ENCODE measurements around the gene CGRRF1.

Gene CGRRF1

DNA sequence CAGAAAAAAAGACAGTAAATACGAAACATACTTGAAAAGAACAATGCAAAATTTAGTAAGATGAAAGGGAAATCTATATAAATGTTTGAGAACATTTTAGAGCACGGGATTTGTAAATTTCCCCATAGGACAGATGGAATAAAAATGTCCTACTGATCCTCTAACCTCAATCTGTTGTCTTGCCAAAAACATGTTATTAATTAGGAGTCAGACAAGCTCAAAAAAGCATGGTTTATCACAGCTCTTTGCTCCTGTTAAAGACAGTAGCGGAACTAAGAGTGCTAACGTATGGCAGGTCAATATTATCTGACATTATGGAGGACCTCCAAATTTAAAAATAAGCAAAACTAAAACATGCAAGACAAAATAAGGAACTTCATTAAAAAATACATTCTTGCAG is 33.8 kb upstream of the CGRRF1 start:
- Histone ChIP-seq H3K4me1 (ENCODE audit: control insufficient read depth, low read length) (peaks cover 15% of the 10 kb centered on the region), H4K20me1 (ENCODE audit: control insufficient read depth, insufficient read depth, low read depth, low read length) (no peaks in the 10 kb centered on the region), H3K36me3 (ENCODE audit: control insufficient read depth, low read length) (peaks cover 60% of the 10 kb centered on the region), H3F3A (ENCODE audit: control insufficient read depth, insufficient read depth) (peaks cover 6% of the 10 kb centered on the region; the same call in 1 of the 2 replicates), H3K4me3 (ENCODE audit: low read length) (no peak overlapping the region), H3K4me2 (ENCODE audit: low read length) (no peak overlapping the region), H3K9me2 (replicated peaks; ENCODE audit: control insufficient read depth, low read length) (no peaks in the 10 kb centered on the region), H3K27me3 (ENCODE audit: control insufficient read depth, low read length) (no peaks in the 10 kb centered on the region), H3K79me2 (ENCODE audit: control insufficient read depth, low read length) (0 out of 2 replicates have a peak, but pooled peaks cover 4% of the 10 kb centered on the region), H3K27ac (ENCODE audit: low read depth, low read length) (no peak overlapping the region), H3K9me3 (ENCODE audit: control insufficient read depth, insufficient read depth, low read length) (no peaks in the 10 kb centered on the region)
- TF ChIP-seq CTCF (IDR thresholded peaks at IDR 0.05; ENCODE audit: low read depth, low read length, poor library complexity, severe bottlenecking) (no peak), EZH2phosphoT487 (IDR thresholded peaks at IDR 0.05; ENCODE audit: borderline replicate concordance, low read length) (no peak)

DNA sequence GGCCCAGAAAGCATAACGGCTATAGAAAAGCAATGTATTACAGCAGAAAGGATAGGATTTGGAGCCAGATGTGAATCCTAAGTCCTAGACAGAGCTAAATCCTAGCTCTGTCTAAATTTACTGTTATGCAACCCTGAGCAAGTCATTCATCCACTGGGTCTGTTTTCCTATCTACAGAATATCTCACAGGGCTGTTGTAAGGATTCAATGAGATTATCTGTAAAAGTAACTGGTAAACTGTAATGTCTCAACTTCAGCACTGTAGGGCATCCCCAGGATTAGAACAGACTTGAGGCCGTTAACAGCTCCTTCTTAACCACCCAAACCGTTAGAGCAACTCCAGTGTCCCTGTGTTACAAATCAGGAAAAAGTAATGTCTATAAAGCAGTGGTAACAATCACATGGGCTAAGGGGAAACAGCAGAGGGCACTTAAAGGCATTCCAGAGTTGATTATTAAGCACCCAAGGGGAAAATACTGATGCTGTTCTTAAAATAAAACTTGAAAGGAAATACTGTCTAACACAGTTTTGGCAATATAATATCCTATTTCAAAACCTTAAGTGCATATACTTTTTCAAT is 31.0 kb upstream of the CGRRF1 start:
- peaks cover 15% of the 10 kb centered on the region for H3F3A ChIP-seq (ENCODE audit: control insufficient read depth, insufficient read depth)

GRCh38 chr14:54480830-54481562 is 28.7 kb upstream of the CGRRF1 start:
- Histone ChIP-seq H3K36me3 (ENCODE audit: control insufficient read depth, low read length) (peaks cover 74% of the 10 kb centered on the region), H3F3A (ENCODE audit: control insufficient read depth, insufficient read depth) (peaks cover 23% of the 10 kb centered on the region), H4K20me1 (ENCODE audit: control insufficient read depth, insufficient read depth, low read depth, low read length) (no peaks in the 10 kb centered on the region), H3K9me3 (ENCODE audit: control insufficient read depth, insufficient read depth, low read length) (no peaks in the 10 kb centered on the region), H3K27ac (ENCODE audit: low read depth, low read length) (0 out of 2 replicates have a peak overlapping the region, but pooled peaks have one; percentile 2), H3K4me1 (ENCODE audit: control insufficient read depth, low read length) (peaks cover 64% of the 10 kb centered on the region), H3K4me3 (ENCODE audit: low read length) (peak overlapping the region; percentile 4; the same call in 1 of the 2 replicates), H3K27me3 (ENCODE audit: control insufficient read depth, low read length) (no peaks in the 10 kb centered on the region), H3K79me2 (ENCODE audit: control insufficient read depth, low read length) (peaks cover 53% of the 10 kb centered on the region), H3K4me2 (ENCODE audit: low read length) (peak overlapping the region; percentile 92), H3K9me2 (replicated peaks; ENCODE audit: control insufficient read depth, low read length) (no peaks in the 10 kb centered on the region)
- TF ChIP-seq CTCF (IDR thresholded peaks at IDR 0.05; ENCODE audit: low read depth, low read length, poor library complexity, severe bottlenecking): no peak

More for the DNA sequence above, 31.0 kb upstream of the CGRRF1 start:
- TF ChIP-seq CTCF (IDR thresholded peaks at IDR 0.05; ENCODE audit: low read depth, low read length, poor library complexity, severe bottlenecking) (no peak), EZH2phosphoT487 (IDR thresholded peaks at IDR 0.05; ENCODE audit: borderline replicate concordance, low read length) (no peak)
- H3K4me3 ChIP-seq (ENCODE audit: low read length): no peak overlapping the region
- no peaks in the 10 kb centered on the region for H3K9me2 ChIP-seq (replicated peaks; ENCODE audit: control insufficient read depth, low read length)
- peaks cover 31% of the 10 kb centered on the region for H3K79me2 ChIP-seq (ENCODE audit: control insufficient read depth, low read length)
- no peaks in the 10 kb centered on the region for H3K27me3 ChIP-seq (ENCODE audit: control insufficient read depth, low read length)
- peaks cover 83% of the 10 kb centered on the region for H3K36me3 ChIP-seq (ENCODE audit: control insufficient read depth, low read length)
- H4K20me1 ChIP-seq (ENCODE audit: control insufficient read depth, insufficient read depth, low read depth, low read length): no peaks in the 10 kb centered on the region
- no peak overlapping the region for H3K27ac ChIP-seq (ENCODE audit: low read depth, low read length)
- H3K9me3 ChIP-seq (ENCODE audit: control insufficient read depth, insufficient read depth, low read length): no peaks in the 10 kb centered on the region
- H3K4me2 ChIP-seq (ENCODE audit: low read length): no peak overlapping the region
- peaks cover 43% of the 10 kb centered on the region for H3K4me1 ChIP-seq (ENCODE audit: control insufficient read depth, low read length)
